Stimulated activated CD4-positive, alpha-beta T cell treated with anti-CD3 and anti-CD28 coated beads, Interleukin-2, amount 100 ng/mL, for 24 hours (primary cell): ENCODE measurements around the gene CNTNAP5.

Experiments
- DNase-seq, 2 donors: peaks; one replicate each; pipeline ENCODE4 v3.0.0-alpha.2; 2020

Gene CNTNAP5

DNA sequence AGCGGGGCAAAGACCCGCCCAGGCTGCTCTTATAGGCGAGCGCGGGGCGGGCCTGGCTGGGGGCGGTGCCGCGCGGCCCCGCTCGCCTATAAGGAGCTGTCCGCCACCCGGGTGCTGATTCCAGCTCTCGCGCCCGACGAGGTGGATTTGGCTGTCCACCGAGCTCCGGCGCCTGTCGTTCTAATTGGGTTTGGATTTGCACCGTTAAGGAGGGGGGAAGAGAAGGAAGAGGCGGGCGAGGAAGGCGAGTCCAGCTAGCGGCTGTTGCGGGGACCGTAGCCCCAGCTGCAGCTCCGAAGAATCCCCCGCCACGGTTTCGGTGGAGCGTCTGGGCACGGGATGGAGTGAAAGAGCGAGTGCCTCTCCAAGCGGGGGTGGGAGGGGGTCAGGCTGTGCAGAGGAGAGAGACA lies at the start of gene CNTNAP5:
TSS of gene CNTNAP5 (plus strand) at position 117 of the 410 bp plus-strand sequence. CDS start 364 bp downstream, outside the sequence.
- DNase-seq: peak; percentile 17 to 26

GRCh38 chr2:123976054-123976648 lies 48.9 kb upstream of the CNTNAP5 start:
- DNase-seq: no peak

DNA sequence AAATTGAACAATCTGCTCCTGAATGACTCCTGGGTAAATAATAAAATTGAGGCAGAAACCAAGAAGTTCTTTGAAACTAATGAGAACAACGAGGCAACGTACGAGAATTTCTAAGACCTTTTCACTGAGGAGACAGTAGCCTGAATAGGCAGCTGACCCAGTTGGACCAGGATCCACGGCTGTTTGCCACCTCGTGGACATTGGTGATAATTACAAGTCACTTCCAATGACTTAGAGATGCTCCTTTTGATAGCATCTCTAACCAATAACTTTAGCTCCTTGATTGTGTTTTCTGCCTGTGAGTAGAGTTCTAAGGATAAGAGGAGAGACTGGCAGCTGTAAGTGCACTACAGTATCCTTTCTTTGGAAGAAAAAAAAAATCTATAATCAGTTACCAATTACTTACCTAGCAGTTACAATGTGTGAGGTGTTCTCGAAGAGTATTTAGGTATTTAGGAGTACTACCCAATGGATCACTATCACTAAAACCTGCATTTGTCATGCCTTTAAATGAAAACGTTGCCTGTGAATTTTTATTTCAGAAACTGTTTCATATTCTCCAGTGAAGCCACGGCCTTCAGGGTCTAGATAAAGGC lies 31.3 kb upstream of the CNTNAP5 start:
- DNase-seq: peak; percentile 3 to 16

DNA sequence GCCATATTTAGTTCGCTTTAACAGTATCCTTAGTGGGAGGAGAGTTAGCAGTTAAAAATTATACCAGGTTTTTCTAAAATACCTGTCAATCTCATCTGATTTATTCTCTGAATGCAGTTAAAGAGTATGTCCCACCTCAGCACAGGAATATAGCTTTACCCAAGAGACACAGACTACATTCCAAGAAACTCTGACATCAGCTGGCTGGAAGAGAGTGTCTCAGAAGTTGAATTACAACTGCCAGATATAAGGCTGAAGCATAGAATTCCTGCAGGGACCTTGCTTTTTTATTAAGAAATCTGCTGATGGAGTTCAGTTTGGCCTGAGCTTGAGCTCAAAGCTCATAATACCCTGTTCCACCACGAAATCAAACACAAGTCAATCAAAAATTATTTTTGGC lies 25.4 kb upstream of the CNTNAP5 start:
- DNase-seq: no peak

GRCh38 chr2:124001696-124002430 lies 23.2 kb upstream of the CNTNAP5 start:
- DNase-seq: no peak

- no peak for DNase-seq
Observed at GRCh38 chr2:124018890-124019289, 6.2 kb upstream of the CNTNAP5 start.

- DNase-seq: no peak
Observed at GRCh38 chr2:124024561-124025170, 421 bp upstream of the CNTNAP5 start.

DNA sequence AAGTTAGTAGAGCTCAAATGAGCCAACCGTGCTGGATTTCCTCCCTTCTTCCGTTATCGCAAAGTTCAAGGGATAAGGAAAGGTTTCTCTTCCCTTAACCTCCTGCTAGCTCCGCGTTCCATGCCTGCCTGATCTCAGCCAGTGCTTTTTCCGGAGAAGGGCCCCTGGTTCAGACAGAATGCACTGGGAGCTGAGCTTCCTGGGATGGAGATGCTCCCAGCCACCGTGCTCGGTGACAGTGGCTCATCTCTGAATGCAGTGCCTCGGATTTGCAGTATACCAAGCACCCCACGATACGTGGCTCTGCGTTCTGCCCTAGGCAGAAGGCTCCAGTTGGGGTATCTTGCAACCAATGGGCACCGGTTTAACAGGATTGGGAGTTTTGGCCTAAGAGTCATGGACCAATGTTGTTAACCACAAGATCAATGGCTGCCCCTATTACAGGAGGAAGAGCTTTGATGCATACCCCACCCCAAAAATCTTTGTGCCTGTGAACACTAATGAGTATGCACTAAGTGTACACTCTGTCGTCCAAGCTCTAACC lies 876 bp downstream of the CNTNAP5 start:
- no peak for DNase-seq

DNA sequence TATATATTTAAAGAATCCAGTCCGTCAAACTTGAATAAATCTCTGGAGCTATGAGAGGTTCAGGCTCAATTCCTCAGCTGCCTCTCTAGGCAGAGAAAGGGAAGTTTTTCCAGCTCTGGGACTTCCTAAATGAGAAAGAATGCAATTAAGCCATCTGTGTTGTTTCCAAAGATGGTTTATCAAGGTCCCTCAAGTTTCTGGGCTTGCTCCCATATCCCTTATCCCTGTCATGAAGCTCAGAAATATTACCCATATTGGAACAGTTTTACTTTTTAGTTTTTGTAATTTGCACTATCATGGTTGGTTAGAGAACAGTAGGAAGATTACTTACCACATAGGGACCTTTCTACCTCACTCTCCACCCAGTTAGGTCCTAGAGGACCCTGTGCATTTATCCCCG lies 1.4 kb downstream of the CNTNAP5 start:
- no peak for DNase-seq

- no peak for DNase-seq
Observed at GRCh38 chr2:124027182-124027581, 2.1 kb downstream of the CNTNAP5 start.

- no peak for DNase-seq
Observed at GRCh38 chr2:124032799-124033198, 7.7 kb downstream of the CNTNAP5 start.

DNA sequence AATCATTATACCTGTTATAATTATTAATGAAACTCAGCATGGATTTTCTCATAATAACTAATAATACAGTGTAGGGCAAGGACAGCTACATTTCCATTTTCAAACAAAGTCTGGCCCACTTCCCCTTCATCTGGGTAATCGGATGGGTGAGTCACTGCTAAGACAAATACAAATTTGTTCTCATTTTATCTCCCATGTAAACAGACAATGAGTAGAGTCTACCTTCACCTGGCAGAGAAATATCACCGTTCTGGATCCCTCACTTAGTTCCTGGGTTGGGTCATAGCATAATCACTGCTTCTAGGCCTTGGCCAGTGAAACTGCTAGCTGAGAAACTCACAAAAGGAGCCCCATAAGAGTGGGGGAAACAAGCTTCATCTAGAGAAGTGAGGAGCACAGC lies 9.2 kb downstream of the CNTNAP5 start:
- no peak for DNase-seq

DNA sequence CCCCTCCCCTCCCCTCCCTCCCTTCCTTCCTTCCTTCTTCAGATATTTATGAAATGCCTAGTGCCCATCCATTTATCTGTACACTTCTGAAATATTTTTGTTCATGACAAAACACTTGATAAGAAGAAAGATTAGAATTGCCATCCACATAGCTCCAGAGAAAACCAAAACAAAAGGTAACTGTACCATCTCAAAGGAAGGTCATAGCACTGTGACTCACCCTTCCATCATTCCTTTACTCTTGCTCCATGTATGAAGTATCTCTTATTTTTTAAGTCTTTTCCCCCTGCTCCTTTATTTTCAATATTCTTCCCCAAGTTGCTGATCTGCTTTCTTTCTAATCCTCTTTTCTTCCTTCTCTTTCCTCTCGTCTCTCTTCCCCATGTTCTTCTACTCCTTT lies 9.9 kb downstream of the CNTNAP5 start:
- no peak for DNase-seq

- DNase-seq: no peak
Observed at GRCh38 chr2:124039032-124039431, 13.9 kb downstream of the CNTNAP5 start.

DNA sequence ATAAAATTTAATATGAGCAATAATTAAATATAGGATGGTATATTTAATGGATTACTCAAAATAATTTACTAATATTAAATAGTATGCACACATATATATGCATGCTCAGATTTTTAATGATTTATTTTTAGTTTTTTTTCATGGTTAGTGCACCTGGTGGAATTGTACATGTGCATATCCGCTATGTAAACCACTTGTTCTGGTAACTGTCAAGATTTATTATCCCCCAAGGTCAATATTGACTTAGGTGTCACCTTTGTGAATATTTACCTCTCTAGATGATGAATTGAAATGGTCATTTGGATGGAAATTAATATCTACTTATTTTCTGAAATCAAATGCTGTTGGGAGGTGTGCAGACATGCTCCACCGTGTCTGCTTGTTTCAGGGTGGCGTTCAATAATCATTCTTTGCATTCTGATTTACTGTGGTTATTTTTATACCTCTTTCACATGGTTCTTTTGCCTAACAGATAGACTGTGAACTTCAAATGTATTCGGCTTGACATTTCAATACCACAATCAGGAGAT lies 14.7 kb downstream of the CNTNAP5 start:
- no peak for DNase-seq

- no peak for DNase-seq
Observed at GRCh38 chr2:124045894-124046293, 20.8 kb downstream of the CNTNAP5 start.

- no peak for DNase-seq
Observed at GRCh38 chr2:124046332-124046731, 21.2 kb downstream of the CNTNAP5 start.

GRCh38 chr2:124048102-124048501 lies 23.0 kb downstream of the CNTNAP5 start:
- DNase-seq: no peak

- DNase-seq: no peak
Observed at GRCh38 chr2:124048664-124049063, 23.6 kb downstream of the CNTNAP5 start.

GRCh38 chr2:124049136-124049535 lies 24.0 kb downstream of the CNTNAP5 start:
- DNase-seq: no peak

DNA sequence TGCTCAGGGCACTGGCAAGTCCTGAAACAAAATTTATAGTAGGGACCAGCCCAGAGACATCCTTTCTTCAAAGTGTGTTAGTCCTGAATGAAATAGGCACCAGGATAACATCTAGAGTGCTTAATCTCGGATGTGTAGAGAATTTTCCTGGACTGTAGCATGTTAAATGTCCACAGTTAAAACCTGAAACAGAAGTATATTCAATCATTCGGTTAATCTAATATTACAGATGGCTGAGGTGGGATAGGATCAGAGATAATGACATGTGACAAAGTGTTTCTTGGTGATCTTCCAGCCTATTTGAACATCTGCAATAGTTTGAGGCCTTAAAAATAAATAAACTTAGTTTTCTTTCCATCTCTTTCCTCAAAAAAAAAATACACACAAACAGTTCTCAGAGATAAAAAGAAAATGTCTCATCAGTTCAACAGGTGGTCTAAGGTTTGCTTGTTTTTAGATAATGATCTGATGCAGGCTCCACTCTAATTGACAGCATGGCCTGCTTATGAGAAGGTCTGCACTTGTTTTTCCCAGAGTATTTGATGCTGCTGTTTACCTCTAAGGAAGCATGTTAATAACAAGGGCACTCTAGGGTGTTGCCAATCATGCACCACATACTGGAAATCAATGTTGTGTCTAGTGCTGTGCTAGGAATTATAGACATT lies 25.9 kb downstream of the CNTNAP5 start:
- no peak for DNase-seq

- DNase-seq: no peak
Observed at GRCh38 chr2:124053796-124054195, 28.7 kb downstream of the CNTNAP5 start.

DNA sequence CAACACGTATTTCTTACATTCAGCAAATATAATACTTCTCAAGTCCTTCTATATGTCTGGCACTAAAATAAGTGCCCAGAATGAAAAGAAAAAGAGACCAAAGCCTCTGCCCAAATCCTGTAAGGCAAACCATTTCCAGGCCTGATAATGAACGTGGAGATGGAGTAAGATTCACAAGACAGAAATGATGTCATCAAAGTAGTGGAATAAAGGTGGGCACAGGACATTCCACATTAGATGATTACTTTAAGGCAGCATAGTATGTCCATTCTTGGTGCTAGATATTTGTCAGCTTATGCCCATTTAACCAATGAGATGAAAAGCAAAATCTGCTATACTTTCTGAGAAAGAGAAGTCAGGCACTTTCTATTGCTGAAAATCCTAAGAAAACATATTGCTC lies 38.5 kb downstream of the CNTNAP5 start:
- DNase-seq: no peak
